IMR-90 (cell line): ENCODE results near the gene NUDT16. TPM values are rescaled to one million over a fixed set of nuclear protein-coding genes. Genes with fewer than 3 reads are reported as not detected.

Source experiments
- ATAC-seq: fragments of 200-7000 bp; cut with Tn5 transposase; 2 replicates; pipeline ENCODE4 v1.9.1; 2020; ENCODE audit warnings: low read depth, mild to moderate bottlenecking, moderate library complexity
- BruUV-seq: library from RNA; stranded (reverse); fragments of 400-500 nt; replicated peaks from 2 replicates; lab custom pipeline; 2021; lab: Mats Ljungman, UMichigan
- CTCF ChIA-PET: fragments of 300-600 bp; formaldehyde crosslinking; extraction: SDS; loops from one replicate; lab custom pipeline; 2021; ENCODE audit warnings: antibody characterized with exemption; lab: Yijun Ruan, JAX
- POLR2A ChIA-PET: fragments of 300-600 bp; sonication (Branson Sonifier 250); formaldehyde crosslinking; loops from one replicate; lab custom pipeline; 2022; ENCODE audit warnings: antibody characterized with exemption; ENCODE audit not compliant: unreplicated experiment; lab: Charles Lee
- DNase-seq: peaks from one replicate; pipeline ENCODE4 v3.0.0; 2013
- H2AFZ ChIP-seq: replicated peaks from 2 replicates; pipeline ENCODE3; 2013; ENCODE audit warnings: low read length, mild to moderate bottlenecking; ENCODE audit not compliant: poor library complexity
- H2AK5ac ChIP-seq: 2 replicates; pipeline ENCODE4 v1.6.1; 2013; ENCODE audit warnings: low read depth, low read length, inconsistent platforms
- H2AK9ac ChIP-seq: replicated peaks from 2 replicates; pipeline ENCODE3; 2013; ENCODE audit warnings: mild to moderate bottlenecking, low read depth, low read length, moderate library complexity; ENCODE audit not compliant: poor library complexity
- H2BK120ac ChIP-seq: 2 replicates; pipeline ENCODE4 v1.6.1; 2013; ENCODE audit warnings: low read depth, low read length, inconsistent platforms
- H2BK15ac ChIP-seq: 3 replicates; pipeline ENCODE4 v1.6.1; 2013; ENCODE audit warnings: low read depth, low read length, inconsistent platforms
- H2BK20ac ChIP-seq: 2 replicates; pipeline ENCODE4 v1.6.1; 2013; ENCODE audit warnings: low read depth, mild to moderate bottlenecking, inconsistent platforms, low read length, moderate library complexity
- H2BK5ac ChIP-seq: 2 replicates; pipeline ENCODE4 v1.6.1; 2013; ENCODE audit warnings: mild to moderate bottlenecking, low read depth, low read length, inconsistent platforms; ENCODE audit not compliant: poor library complexity, severe bottlenecking
- H3K14ac ChIP-seq: replicated peaks from 2 replicates; pipeline ENCODE4 v1.6.1; 2013; ENCODE audit warnings: low read depth, low read length, inconsistent platforms
- H3K18ac ChIP-seq: 2 replicates; pipeline ENCODE4 v1.6.1; 2013; ENCODE audit warnings: low read depth, low read length, control low read depth
- H3K23ac ChIP-seq: 2 replicates; pipeline ENCODE4 v1.6.1; 2013; ENCODE audit warnings: low read depth, low read length, inconsistent platforms
- H3K27ac ChIP-seq: 2 replicates; pipeline ENCODE4 v1.5.1; 2013; ENCODE audit warnings: mild to moderate bottlenecking, control low read depth, low read length; ENCODE audit not compliant: insufficient read depth
- H3K27me3 ChIP-seq: 2 replicates; pipeline ENCODE4 v1.6.1; 2013; ENCODE audit warnings: low read length; ENCODE audit not compliant: control insufficient read depth, insufficient read depth
- H3K36me3 ChIP-seq: 2 replicates; pipeline ENCODE4 v1.6.1; 2013; ENCODE audit warnings: low read length, mixed read lengths; ENCODE audit not compliant: control insufficient read depth, insufficient read depth
- H3K4ac ChIP-seq: 2 replicates; pipeline ENCODE4 v1.6.1; 2013; ENCODE audit warnings: low read depth, low read length, inconsistent platforms
- H3K4me1 ChIP-seq: 2 replicates; pipeline ENCODE4 v1.6.1; 2013; ENCODE audit warnings: low read length, mixed read lengths; ENCODE audit not compliant: control insufficient read depth, insufficient read depth
- H3K4me2 ChIP-seq: 2 replicates; pipeline ENCODE4 v1.6.1; 2013; ENCODE audit warnings: low read depth, mild to moderate bottlenecking, control low read depth, low read length, moderate library complexity
- H3K4me3 ChIP-seq: 2 replicates; pipeline ENCODE4 v1.5.1; 2013; ENCODE audit warnings: low read depth, mild to moderate bottlenecking, control low read depth, low read length, moderate library complexity; ENCODE audit not compliant: insufficient read depth
- H3K56ac ChIP-seq: 2 replicates; pipeline ENCODE4 v1.6.1; 2013; ENCODE audit warnings: low read length, inconsistent platforms; ENCODE audit not compliant: insufficient read depth; ENCODE audit errors: extremely low read depth
- H3K79me1 ChIP-seq, 2 experiments: 2 replicates each; pipeline ENCODE4 v1.6.1; 2013; ENCODE audit warnings: low read length in 2 of 2, inconsistent platforms in 1 of 2, low read depth in 1 of 2
- H3K9ac ChIP-seq: 2 replicates; pipeline ENCODE4 v1.6.1; 2013; ENCODE audit warnings: low read depth, low read length, control low read depth
- H3K9me1 ChIP-seq: 2 replicates; pipeline ENCODE4 v1.6.1; 2013; ENCODE audit warnings: low read length, inconsistent platforms; ENCODE audit not compliant: insufficient read depth
- H3K9me3 ChIP-seq: 2 replicates; pipeline ENCODE4 v1.6.1; 2013; ENCODE audit warnings: low read length; ENCODE audit not compliant: control insufficient read depth, insufficient read depth
- H4K20me1 ChIP-seq: 2 replicates; pipeline ENCODE4 v1.6.1; 2013; ENCODE audit warnings: low read length, inconsistent platforms; ENCODE audit not compliant: insufficient read depth
- H4K5ac ChIP-seq: 2 replicates; pipeline ENCODE4 v1.6.1; 2013; ENCODE audit warnings: mild to moderate bottlenecking, low read depth, low read length, control low read depth
- H4K8ac ChIP-seq, 2 experiments: 2 replicates each; pipeline ENCODE4 v1.6.1; 2013; ENCODE audit warnings: low read depth in 2 of 2, low read length in 2 of 2, control low read depth in 1 of 2, inconsistent platforms in 1 of 2
- H4K91ac ChIP-seq: 2 replicates; pipeline ENCODE4 v1.6.1; 2013; ENCODE audit warnings: low read depth, low read length, inconsistent platforms; ENCODE audit not compliant: insufficient read depth
- BHLHE40 ChIP-seq: fragments of 150-350 bp; IDR thresholded peaks from 2 replicates; pipeline ENCODE4 v1.6.1; 2016; ENCODE audit warnings: mild to moderate bottlenecking, low read depth, low read length
- CEBPB ChIP-seq: IDR thresholded peaks from 2 replicates; pipeline ENCODE4 v1.6.1; 2012; ENCODE audit warnings: low read depth, low read length, improper control_type of control experiment
- MAFK ChIP-seq: IDR thresholded peaks from 2 replicates; pipeline ENCODE4 v1.6.1; 2012; ENCODE audit warnings: low read depth, low read length, improper control_type of control experiment
- MAZ ChIP-seq: IDR thresholded peaks from 2 replicates; pipeline ENCODE4 v1.6.1; 2012; ENCODE audit warnings: low read depth, mild to moderate bottlenecking, low read length, improper control_type of control experiment, moderate library complexity, borderline replicate concordance
- MXI1 ChIP-seq: IDR thresholded peaks from 2 replicates; pipeline ENCODE4 v1.6.1; 2012; ENCODE audit warnings: low read depth, mild to moderate bottlenecking, low read length, moderate library complexity, borderline replicate concordance
- NFE2L2 ChIP-seq: fragments of 150-350 bp; IDR thresholded peaks from 2 replicates; pipeline ENCODE4 v1.6.1; 2016; ENCODE audit warnings: low read depth, mild to moderate bottlenecking, low read length
- RAD21 ChIP-seq: IDR thresholded peaks from 2 replicates; pipeline ENCODE4 v1.6.1; 2012; ENCODE audit warnings: low read length, improper control_type of control experiment
- RCOR1 ChIP-seq: IDR thresholded peaks from 2 replicates; pipeline ENCODE4 v1.6.1; 2012; ENCODE audit warnings: mild to moderate bottlenecking, low read length, improper control_type of control experiment; ENCODE audit not compliant: insufficient replicate concordance
- SMC3 ChIP-seq: fragments of 150-350 bp; IDR thresholded peaks from 2 replicates; pipeline ENCODE4 v1.6.1; 2016; ENCODE audit warnings: low read depth, mild to moderate bottlenecking, antibody characterized with exemption, low read length, moderate library complexity
- WGBS, 2 experiments: methylation state at CpG; one replicate each; pipeline versions ENCODE4 v1.1.5 to v1.1.7; 2013; ENCODE audit warnings: missing lambda C conversion rate in 2 of 2; ENCODE audit not compliant: insufficient read length in 1 of 2; ENCODE audit errors: extremely low coverage in 2 of 2; 5-methylcytosine and 5-hydroxymethylcytosine counted together
- dilution Hi-C: fragments of 300-500 bp; cut with HindIII; formaldehyde crosslinking; loops from one replicate; pipeline ENCODE4 v1.14.3; 2018; ENCODE audit warnings: low sequenced_read_pairs; ENCODE audit not compliant: unreplicated experiment
- in situ Hi-C: fragments of 300-500 bp; cut with MboI; formaldehyde crosslinking; loops from 3 replicates; pipeline ENCODE4 v1.14.3; 2019; ENCODE audit warnings: low sequenced_read_pairs, inconsistent platforms, mixed read lengths
- intact Hi-C: fragments of 100-400 bp; cut with micrococcal nuclease; formaldehyde crosslinking; loops from 2 replicates; pipeline ENCODE4 v1.10.0; 2022
- polyA plus RNA-seq, 3 experiments: library from polyadenylated mRNA; depleted of rRNA; stranded (reverse); fragments of >200 nt; gene quantifications; 2 replicates each; pipeline ENCODE4 v1.2.3, GENCODE V29; 2012; ENCODE audit warnings: low replicate concordance in 1 of 3
- total RNA-seq: library from RNA; depleted of rRNA; stranded (reverse); fragments of >200 nt; gene quantifications from 2 replicates; pipeline ENCODE4 v1.2.3, GENCODE V29; 2012
- TF ChIP-seq, protein P1 (sequence below): conservative IDR thresholded peaks from 2 replicates; pipeline ENCODE4 v1.5.1; 2012; ENCODE audit warnings: mild to moderate bottlenecking, low read depth, low read length, improper control_type of control experiment

NUDT16 gene
- total and polyA plus RNA-seq, 2 of the 4 experiments (the other 2 are of a cell fraction): 8.9 to 10.4 TPM

- intact Hi-C loops: no loop called here
- no peak overlapping the region for H2BK120ac ChIP-seq
- H3K79me1 ChIP-seq: peaks cover 6% of the 10 kb centered on the region in 2 experiments; a peak in 3 of 4 replicates
Measured at GRCh38 chr3:131374741-131375140, 6.8 kb upstream of the NUDT16 start.

More at GRCh38 chr3:131374741-131375140, 6.8 kb upstream of the NUDT16 start:
- no CpG with 5 or more reads among the region's 2 CpGs for WGBS, 2 experiments
- Histone ChIP-seq H3K18ac (no peak overlapping the region), H2AFZ (no peak overlapping the region), H4K91ac (no peak overlapping the region), H3K23ac (no peak overlapping the region), H2BK5ac (no peak overlapping the region), H4K8ac (no peak overlapping the region), H3K14ac (no peak overlapping the region), H3K4ac (no peak overlapping the region), H3K4me1 (no peaks in the 10 kb centered on the region), H2BK20ac (no peak overlapping the region), H3K9ac (no peak overlapping the region), H3K9me1 (no peaks in the 10 kb centered on the region), H2AK9ac (no peak overlapping the region), H3K4me3 (no peak overlapping the region), H3K27ac (no peak overlapping the region), H3K4me2 (no peak overlapping the region), H3K56ac (no peak overlapping the region), H3K36me3 (peaks cover 14% of the 10 kb centered on the region), H2AK5ac (no peak overlapping the region), H2BK15ac (no peak overlapping the region), H4K20me1 (no peaks in the 10 kb centered on the region), H3K27me3 (no peaks in the 10 kb centered on the region), H4K5ac (no peak overlapping the region), H3K9me3 (no peaks in the 10 kb centered on the region)
- no peak for ATAC-seq
- ChIA-PET CTCF (no interaction called here), POLR2A (no interaction called here)
- dilution Hi-C loops (no loop called here), in situ Hi-C loops (no loop called here)
- no peak for DNase-seq
- BruUV-seq: no TSS peak
- TF ChIP-seq RAD21: no peak
- TF ChIP-seq, protein P1, sequence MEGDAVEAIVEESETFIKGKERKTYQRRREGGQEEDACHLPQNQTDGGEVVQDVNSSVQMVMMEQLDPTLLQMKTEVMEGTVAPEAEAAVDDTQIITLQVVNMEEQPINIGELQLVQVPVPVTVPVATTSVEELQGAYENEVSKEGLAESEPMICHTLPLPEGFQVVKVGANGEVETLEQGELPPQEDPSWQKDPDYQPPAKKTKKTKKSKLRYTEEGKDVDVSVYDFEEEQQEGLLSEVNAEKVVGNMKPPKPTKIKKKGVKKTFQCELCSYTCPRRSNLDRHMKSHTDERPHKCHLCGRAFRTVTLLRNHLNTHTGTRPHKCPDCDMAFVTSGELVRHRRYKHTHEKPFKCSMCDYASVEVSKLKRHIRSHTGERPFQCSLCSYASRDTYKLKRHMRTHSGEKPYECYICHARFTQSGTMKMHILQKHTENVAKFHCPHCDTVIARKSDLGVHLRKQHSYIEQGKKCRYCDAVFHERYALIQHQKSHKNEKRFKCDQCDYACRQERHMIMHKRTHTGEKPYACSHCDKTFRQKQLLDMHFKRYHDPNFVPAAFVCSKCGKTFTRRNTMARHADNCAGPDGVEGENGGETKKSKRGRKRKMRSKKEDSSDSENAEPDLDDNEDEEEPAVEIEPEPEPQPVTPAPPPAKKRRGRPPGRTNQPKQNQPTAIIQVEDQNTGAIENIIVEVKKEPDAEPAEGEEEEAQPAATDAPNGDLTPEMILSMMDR: no peak
- TF ChIP-seq MXI1: no peak
- TF ChIP-seq RCOR1: no peak
- TF ChIP-seq BHLHE40: no peak
- no peak for TF ChIP-seq MAZ
- no peak for TF ChIP-seq CEBPB
- no peak for TF ChIP-seq NFE2L2
- no peak for TF ChIP-seq MAFK
- no peak for TF ChIP-seq SMC3
